ENCODE results near the gene STK10. TPM values are rescaled to one million over a fixed set of nuclear protein-coding genes. Genes with fewer than 3 reads are reported as not detected.

The STK10 gene
- total and polyA plus RNA-seq, 12 donors, result 5.6 to 22.3 (median 9.9) TPM

GRCh38 chr5:172219296-172219695 lies 31.3 kb upstream of the STK10 start:
- no peak for ATAC-seq
- DNase-seq, result no peak
- TF ChIP-seq CTCF (IDR thresholded peaks at IDR 0.05), result no peak
- H3K36me3 ChIP-seq, result peaks cover 0 to 61% (median 5%) of the 10 kb centered on the region in 9 donors
- 73 to 98% methylated on average over 2 of the region's 2 CpGs for WGBS, 2 donors
- H3K9me3 ChIP-seq, result peaks cover 0 to 17% (median 2%) of the 10 kb centered on the region in 11 donors
- no peaks in the 10 kb centered on the region for H3K27me3 ChIP-seq
- intact Hi-C loops (cut with DNase I), result loop anchor here in 1 of 10 donors (10.0 kb wide), 1 partner anchor 66 kb away; the partner anchor contains the start of gene UBTD2
- no peaks in the 10 kb centered on the region for H3K4me1 ChIP-seq
- H3K27ac ChIP-seq, result no peak overlapping the region
- H3K4me3 ChIP-seq, result no peak overlapping the region

GRCh38 chr5:172216345-172216744 lies 28.3 kb upstream of the STK10 start:
- no peak for TF ChIP-seq CTCF (IDR thresholded peaks at IDR 0.05)
- WGBS, 2 donors, result 80 to 98% methylated on average over 3 of the region's 3 CpGs
- DNase-seq, result no peak
- peaks cover 0 to 68% (median 5%) of the 10 kb centered on the region in 9 donors for H3K36me3 ChIP-seq
- H3K27me3 ChIP-seq, result no peaks in the 10 kb centered on the region
- no peak for ATAC-seq
- no peak overlapping the region for H3K4me3 ChIP-seq
- H3K9me3 ChIP-seq, result peaks cover 0 to 17% (median 2%) of the 10 kb centered on the region in 11 donors
- H3K4me1 ChIP-seq, result no peaks in the 10 kb centered on the region
- intact Hi-C loops (cut with DNase I), result loop anchor here in 1 of 10 donors (10.0 kb wide), 1 partner anchor 68 kb away; the partner anchor contains the start of gene UBTD2
- H3K27ac ChIP-seq, result no peak overlapping the region

- Histone ChIP-seq H3K4me1 (no peaks in the 10 kb centered on the region), H3K36me3 (peaks cover 0 to 65% (median 0%) of the 10 kb centered on the region in 9 donors), H3K4me3 (no peak overlapping the region), H3K27me3 (no peaks in the 10 kb centered on the region), H3K9me3 (peaks cover 0 to 1% (median 0%) of the 10 kb centered on the region in 11 donors), H3K27ac (no peak overlapping the region)
- intact Hi-C loops (cut with DNase I), result loop anchor here in 1 of 10 donors (10.0 kb wide), 1 partner anchor 72 kb away; the partner anchor contains the start of gene UBTD2
- WGBS, 2 donors, result 83 to 96% methylated on average over 4 of the region's 4 CpGs
- ATAC-seq (no peak), DNase-seq (no peak)
- no peak for TF ChIP-seq CTCF (IDR thresholded peaks at IDR 0.05)
Observed at GRCh38 chr5:172213126-172213525, 25.1 kb upstream of the STK10 start.

GRCh38 chr5:172211676-172212075 lies 23.7 kb upstream of the STK10 start:
- WGBS, 2 donors, result 91 to 92% methylated on average over 8 of the region's 8 CpGs
- no peak for DNase-seq
- Histone ChIP-seq H3K36me3 (peaks cover 0 to 58% (median 0%) of the 10 kb centered on the region in 9 donors), H3K4me1 (no peaks in the 10 kb centered on the region), H3K27me3 (no peaks in the 10 kb centered on the region), H3K9me3 (no peaks in the 10 kb centered on the region), H3K27ac (no peak overlapping the region), H3K4me3 (no peak overlapping the region)
- ATAC-seq, result no peak
- intact Hi-C loops (cut with DNase I), result loop anchor here in 1 of 10 donors (10.0 kb wide), 1 partner anchor 73 kb away; the partner anchor contains the start of gene UBTD2
- no peak for TF ChIP-seq CTCF (IDR thresholded peaks at IDR 0.05)

Measured in heart right ventricle (tissue), 16 donors.